Activated CD4-positive, alpha-beta T cell treated with anti-CD3 and anti-CD28 coated beads for 4 hours (primary cell): Measurements from ENCODE around the gene MYOM3.
"Not testable (repeated sequence)": the region's sequence is repeated elsewhere in the genome, so short reads cannot be mapped to it uniquely, and the experiment has no call there.

Experiments
- DNase-seq, 2 donors: peaks; one replicate each; pipeline ENCODE4 v3.0.0-alpha.2; 2020

MYOM3 gene

GRCh38 chr1:24022581-24023361 lies 89.2 kb downstream of the MYOM3 start:
- DNase-seq = no peak

DNA sequence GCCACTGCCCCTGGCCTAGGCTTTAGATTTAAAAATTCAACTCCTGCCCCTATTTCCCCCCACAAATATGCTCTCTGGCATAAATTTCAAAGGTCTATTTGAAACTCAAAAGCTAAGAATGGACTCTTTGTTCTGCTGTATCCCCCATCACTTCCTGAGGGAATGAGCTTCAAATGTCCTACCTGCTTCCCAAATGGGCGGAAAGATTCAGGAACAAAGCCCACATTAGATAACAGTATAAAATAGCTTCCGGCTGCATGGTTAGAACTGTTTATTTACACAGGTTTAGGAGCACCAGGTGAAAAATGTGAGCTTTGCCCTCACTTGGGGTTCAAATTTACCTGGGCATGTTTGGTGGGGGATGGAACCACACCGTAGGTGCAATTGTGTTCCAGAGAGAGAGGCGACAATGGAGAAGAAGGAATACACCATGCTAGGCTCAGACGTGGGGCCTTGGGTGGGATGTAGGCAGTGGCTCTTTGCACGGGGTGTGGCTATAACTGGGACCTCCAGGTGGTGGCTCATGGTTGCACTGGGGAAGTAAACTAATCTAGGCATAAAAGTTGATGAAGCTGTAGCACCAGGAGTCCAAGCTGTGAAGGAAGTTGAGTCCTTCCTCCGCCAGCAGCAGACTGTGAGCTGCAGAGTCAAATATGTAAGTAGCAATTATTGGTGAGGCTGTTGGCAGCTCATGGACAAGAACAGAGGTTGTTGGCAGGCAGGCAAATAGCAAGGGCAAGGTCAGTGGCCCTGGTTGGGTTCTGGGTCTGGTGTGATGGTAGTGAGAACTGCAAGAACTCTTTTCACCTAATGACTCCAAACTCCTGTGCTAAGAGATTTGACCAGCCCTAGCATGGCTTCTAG lies 90.3 kb downstream of the MYOM3 start:
- no peak for DNase-seq

DNA sequence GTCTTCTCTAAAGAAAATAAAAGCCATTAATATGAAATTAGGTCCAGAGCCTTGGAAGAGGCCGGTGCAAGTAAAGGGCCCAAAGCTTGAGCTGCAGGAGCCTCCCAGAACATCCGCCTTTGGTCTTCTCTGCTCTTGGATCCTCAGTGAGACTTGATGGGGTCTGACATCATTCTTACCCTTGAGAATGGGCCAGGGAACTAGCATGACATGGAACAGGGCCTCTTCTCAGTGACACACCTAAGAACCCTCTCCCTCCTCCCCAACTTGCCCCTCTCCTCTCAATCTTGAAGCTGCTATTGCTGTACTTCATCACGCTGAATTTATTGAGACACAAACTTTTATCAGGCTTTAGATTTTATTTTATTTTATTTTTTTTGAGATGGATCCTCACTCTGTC lies 91.5 kb downstream of the MYOM3 start:
- no peak for DNase-seq

DNA sequence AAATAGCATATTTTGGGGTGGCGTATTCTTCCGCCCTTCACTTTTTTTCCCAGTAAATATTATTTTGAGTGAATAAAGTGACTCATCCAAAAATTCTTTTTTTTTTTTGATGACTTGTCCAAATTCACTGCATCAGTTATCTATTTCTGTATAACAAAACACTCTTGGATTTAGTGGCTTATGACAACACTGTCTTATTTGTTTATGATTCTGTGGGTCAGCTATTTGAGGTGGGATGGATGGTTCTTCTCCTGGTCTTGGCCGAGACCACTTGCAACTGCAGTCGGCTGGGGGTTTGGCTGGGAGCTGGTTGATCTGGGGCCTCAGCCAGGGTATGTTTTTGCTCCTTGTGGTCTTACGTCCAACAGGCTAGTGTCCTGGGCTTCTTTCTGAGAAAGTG lies 91.9 kb downstream of the MYOM3 start:
- DNase-seq = no peak

GRCh38 chr1:24018611-24019580 lies 93.0 kb downstream of the MYOM3 start:
- no peak for DNase-seq

GRCh38 chr1:24015221-24016210 lies 96.4 kb downstream of the MYOM3 start:
- no peak for DNase-seq

- DNase-seq = not testable (repeated sequence)
Observed at GRCh38 chr1:24012878-24013277, 99.1 kb downstream of the MYOM3 start.

GRCh38 chr1:24010650-24011049 lies 101.3 kb downstream of the MYOM3 start:
- no peak for DNase-seq

GRCh38 chr1:24009406-24009805 lies 102.5 kb downstream of the MYOM3 start:
- DNase-seq = no peak

GRCh38 chr1:24008574-24009184 lies 103.3 kb downstream of the MYOM3 start:
- not testable (repeated sequence) for DNase-seq

DNA sequence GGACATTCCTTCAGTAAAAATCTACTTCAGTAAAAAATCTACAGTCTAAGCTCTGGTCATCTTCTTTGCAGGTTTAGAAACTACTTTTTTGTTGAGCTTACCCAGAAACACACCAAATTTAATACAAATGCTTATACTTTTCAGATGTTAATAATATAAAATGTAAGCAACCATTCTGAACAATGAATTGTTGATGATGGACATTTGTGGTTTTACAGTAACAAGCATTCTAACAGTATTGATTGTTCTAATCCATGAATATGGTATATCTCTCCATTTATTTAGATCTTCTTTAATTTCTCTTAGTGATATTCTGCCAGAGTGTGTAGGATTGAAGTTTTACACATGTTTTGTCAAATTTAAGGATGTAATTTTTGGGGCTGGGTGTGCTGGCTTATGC lies 104.9 kb downstream of the MYOM3 start:
- DNase-seq = no peak
